Central memory CD4-positive, alpha-beta T cell (primary cell): Measurements from ENCODE around the gene HAGH.
A peak's percentile ranks its signal among the peaks of the same experiment; 100 is the strongest.

Experiments
- DNase-seq: peaks from one replicate; pipeline ENCODE4 v3.0.0; 2022

HAGH gene

GRCh38 chr16:1831186-1832075 is 4.8 kb upstream of the HAGH start:
- DNase-seq, result no peak

DNA sequence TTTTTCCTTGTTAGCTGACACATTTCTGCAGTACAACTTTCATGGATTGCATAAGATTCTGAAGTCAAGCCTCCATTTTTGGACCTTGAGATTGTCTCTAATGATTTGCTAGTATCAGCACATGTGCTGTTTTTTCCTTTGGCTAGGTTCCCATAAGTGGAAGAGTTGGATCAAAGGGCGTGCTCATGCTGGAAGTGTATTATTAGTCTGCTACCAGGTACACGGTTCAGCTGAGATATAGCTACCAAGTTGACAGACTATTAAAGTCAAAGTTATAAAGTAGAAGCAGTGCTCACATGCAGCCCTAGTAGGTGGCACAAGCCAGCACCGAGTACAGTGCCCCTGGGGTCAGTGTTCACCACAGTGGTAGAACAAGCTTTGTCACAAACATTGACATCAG is 3.6 kb upstream of the HAGH start:
- no peak for DNase-seq

GRCh38 chr16:1828645-1829410 is 2.2 kb upstream of the HAGH start:
- no peak for DNase-seq

DNA sequence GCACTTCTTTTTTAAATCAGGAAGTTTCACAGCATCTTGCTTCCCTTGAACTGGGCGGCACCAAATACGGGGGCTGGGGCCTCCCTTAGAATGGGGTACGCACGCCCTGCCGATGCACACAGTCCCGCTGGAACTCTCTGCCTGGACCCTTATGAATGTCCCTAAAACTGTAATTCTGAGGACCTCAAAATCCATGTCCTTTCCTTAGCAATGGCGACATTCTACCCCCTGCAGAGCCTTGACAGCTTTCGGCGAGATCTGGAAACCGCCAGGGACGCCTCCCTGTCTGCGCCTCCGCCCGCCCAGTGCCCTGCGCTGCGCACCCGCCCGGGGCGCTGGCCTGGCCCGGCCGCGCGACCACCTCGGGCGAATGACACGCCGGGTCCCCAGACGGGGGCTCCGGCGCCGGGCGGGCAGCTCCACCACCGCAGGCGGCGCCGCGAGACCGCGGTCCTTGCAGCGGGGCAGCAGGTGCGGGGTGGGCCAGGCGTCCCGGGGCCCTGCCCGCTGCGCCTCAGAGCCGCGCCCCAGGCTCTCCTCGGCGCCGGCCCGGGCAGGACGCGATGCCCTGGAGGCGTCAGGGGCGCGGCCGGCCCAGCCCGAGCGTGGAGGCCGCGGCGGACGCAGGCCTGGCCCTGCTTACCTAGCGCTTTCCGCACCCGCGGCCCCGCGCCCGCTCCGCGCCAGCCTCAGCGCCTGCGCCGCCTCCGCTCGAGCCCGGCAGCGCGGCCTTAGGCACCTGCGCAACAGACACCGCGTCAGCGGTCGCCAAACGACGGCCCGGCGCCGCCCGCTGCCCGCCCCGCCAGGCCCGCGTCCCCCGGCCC is 548 bp downstream of the HAGH start:
- DNase-seq, result peak; percentile 82

DNA sequence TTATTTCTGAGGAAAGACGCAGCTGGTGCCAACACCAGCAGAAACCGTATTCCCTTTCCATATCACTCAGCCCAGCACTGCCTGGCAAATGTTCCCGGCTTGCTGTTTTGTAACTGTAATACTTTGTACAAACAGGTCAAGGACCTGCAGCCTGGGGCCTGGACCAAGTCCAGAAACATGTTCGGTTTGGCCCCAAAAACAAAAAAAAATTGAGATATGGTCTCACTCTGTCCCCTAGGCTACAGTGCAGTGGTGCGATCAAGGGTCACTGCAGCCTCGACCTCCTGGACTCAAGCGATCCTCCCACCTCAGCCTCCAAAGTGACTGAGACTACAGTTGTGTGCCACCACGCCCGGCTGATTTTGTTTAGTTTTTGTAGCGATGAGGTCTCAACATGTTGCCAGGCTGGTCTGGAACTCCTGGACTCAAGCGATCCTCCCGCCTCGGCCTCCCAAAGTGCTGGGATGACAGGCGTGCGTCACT is 1.2 kb downstream of the HAGH start:
- DNase-seq, result no peak

DNA sequence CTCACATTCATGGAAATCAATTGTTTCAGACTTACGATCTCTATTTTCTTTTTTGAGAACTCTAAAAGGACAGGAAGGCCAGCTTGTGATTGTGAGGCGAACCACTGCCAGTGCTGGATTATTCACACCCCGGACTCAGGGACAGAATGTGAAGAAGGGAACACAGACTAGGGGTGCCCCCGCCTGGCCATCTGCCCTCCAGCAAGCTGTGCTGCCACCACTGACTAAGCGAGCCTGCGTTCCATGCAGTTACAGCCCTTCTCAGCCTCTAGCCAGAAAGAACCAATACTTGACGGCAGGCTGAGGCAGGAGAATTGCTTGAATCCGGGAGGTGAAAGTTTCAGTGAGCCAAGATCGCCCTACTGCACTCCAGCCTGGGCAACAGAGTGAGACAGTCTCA is 2.8 kb downstream of the HAGH start:
- DNase-seq, result no peak

DNA sequence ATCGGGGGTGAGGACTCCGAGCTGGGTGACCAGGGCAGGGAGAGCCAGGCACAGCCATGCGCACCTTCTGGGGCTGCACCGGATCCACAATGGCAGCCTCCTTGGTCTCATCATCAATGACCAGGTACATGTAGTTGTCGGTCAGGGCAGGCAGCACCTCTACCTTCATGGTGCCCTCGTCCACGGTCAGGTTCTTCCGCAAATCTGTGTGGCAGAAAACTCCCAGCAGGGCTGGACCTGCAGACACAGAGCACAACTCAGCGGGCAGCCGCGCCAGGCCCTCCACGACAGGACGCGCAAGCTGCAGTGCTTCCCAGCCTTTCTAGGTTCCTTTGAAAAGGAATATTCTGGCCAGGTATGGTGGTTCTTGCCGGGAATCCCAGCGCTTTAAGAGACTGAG is 3.8 kb downstream of the HAGH start:
- no peak for DNase-seq

DNA sequence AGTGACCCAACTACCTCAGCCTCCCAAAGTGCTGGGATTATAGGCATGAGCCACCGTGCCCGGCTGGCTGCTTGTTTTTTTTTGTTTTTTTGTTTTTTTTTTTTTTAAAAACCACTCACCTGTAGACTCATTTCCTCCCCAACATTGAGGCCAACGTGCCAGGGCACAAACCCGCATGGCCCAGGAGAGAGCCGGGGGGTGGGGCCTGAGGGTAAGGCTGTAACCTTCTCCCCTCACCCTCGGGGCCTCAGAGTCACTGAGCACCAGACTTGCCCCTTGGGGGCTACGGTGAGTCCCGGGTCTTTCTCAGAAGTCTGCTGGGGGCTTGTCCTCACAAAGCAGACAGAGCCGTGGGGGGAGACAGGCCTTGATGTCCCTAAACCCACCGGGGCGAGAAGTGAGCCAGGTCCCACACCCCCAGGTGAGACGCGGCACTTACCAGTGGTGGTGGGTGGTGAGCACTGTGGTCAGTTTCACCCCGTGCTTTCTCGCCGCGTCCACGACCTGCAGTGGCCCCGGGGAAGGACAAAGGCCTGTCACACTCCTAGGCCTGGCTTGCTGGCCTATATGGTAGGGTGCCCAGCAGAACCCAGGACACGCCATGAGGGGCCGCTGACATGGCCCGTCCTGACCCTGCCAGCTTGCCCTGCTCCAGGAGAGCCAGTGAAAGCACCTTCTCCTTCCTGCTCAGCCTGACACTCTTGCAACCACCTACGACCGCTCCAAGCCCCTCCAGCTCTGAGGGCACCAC is 4.6 kb downstream of the HAGH start:
- DNase-seq, result no peak

DNA sequence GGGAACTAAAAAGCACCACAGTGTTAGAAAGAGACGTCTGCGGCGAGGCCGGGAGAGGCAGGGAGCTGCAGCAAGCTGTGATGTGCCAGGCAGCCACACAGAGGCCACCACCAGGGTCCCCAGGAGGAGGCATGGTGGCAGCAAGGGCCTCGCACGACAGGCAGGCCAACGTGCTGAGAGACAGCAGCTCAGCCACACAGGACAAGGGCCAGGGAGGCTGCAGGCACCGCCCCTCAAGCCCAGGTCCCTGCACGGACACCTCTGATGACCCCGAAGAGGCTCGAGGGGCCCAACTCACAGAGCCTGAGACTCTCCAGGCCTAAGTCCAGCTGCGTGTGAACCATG is 5.7 kb downstream of the HAGH start:
- DNase-seq, result no peak

DNA sequence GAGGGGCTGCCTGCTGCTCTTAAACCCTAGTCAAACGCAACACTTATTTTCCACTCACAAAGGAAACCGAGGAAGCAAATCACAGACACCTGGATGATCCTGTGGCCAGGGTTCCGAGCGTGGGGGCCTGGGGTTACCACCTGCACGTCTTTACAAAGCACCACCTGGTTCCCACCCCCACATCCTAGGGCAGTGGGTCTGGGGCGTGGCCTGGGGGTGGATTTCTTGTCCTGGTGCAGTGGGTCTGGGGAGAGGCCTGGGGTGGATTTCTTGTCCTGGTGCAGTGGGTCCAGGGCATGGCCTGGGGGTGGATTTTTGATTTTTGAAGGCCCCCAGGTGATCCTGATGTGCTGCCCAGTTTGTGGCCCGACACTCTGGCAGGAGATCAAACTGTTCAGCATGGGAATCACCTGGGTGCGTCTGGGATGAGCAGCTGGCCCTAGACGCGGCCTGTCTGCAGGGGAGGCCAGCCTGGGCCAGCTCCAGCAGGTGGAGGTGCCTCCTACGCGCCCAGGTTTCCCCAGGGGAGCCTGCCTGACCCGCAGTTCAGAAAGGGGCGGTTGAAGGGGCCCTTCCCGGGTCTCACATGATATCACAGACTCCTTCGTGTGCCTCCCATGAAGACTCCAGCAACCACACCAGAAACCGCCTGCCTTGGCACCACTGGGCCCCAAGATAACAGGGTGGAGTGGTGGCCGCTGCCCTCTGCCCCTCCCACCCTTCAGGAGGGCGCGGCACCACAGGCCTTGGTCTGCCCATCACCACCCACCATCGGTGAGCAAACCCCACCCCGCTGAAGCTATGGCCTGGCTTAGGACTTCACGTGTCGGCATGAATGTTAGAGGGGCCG is 6.3 kb downstream of the HAGH start:
- DNase-seq, result no peak

- no peak for DNase-seq
Observed at GRCh38 chr16:1819611-1820010, 7.0 kb downstream of the HAGH start.

- no peak for DNase-seq
Observed at GRCh38 chr16:1818873-1819525, 7.6 kb downstream of the HAGH start.

- DNase-seq, result no peak
Observed at GRCh38 chr16:1818204-1818872, 8.3 kb downstream of the HAGH start.

DNA sequence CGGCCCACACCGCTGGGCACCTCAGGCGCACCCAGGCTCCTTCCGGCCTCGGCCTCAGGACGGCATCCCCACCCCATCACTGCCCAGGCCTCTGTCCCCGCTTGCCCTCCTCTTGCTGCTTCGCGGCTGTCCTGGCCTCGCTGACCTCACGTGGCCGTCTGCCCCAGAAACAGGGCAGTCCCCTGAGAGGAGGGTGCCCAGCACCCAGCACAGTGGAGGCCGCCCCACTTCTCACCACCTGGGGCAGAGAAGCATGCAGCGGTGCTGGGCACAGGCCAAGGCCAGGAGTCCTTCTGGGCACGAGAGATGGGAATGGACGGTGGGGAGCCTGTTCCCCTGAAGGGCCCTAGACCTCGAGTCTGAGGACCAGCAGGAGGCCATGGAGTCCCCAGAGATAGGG is 8.9 kb downstream of the HAGH start:
- no peak for DNase-seq

- no peak for DNase-seq
Observed at GRCh38 chr16:1817276-1817589, 9.4 kb downstream of the HAGH start.

DNA sequence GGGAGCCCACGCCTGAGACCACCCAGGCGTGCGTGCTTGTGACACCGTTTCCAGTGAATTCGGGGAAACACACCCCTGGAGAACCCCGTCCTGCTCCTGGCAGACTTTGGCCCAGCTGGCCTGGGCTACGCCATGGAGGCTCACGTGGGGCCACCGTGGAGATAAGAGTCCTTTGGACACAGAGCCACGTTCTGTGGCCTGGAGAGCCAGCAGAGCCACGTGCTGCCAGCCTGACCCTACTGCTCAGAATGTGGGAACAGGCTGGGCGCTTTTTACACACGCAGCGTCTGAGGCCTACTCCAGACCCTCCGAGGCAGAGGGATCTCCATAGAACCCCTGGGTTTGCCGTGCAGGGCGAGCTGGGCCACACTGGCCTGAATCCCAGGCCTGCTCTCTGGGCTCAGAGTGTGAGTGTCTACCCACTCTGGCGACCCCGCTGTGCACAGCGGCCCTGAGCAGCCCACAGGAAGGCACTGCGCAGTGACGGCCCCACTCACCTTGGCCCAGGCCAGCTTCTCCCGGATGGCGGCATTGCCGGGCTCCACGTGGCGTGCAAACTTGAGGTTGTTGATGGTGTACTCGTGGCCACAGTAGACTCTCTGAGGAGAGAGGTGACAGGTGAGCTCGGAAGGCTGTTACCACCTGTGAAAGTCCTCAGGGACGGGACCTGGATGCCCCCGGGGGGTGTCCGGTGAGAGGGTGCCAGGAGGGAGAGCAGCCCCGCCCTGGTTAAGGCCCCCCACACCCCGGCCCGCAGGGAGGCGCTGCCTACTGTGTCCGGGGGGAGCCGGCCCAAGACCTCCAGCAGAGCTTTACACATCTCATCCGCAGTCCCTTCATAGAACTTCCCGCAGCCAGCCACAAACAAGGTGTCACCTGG is 10.0 kb downstream of the HAGH start:
- DNase-seq, result no peak

GRCh38 chr16:1815461-1815860 is 11.2 kb downstream of the HAGH start:
- no peak for DNase-seq

- peak; percentile 22 for DNase-seq
Observed at GRCh38 chr16:1812732-1813163, 13.9 kb downstream of the HAGH start.

DNA sequence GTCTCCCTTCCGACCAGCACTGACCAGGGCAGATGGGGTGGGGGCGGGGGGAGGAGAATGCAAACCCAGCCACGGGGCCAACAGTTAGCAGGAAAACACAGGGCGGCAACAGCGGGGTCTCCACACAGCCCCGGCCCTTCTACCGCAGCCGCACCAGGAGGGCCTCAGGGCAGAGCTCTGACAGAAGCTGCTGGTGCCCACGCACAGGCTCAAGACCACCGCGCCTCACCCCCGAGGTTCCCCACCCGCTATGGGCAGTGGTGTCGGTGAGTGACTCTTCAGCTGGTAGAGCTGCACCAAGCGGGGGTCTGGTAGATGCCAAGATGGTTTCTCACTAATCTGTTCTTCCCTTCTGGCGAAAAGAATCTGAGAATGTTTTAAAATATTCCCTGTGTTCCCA is 16.1 kb downstream of the HAGH start:
- DNase-seq, result no peak
